GM21526 (cell line): Measurements from ENCODE around the gene MYO15B.

Experiments used
- ATAC-seq: cut with Tn5 transposase; IDR thresholded peaks from one replicate; pipeline ENCODE4 v1.9.1; 2021; ENCODE audit warnings: moderate library complexity; ENCODE audit not compliant: unreplicated experiment, low FRiP score

The MYO15B gene

GRCh38 chr17:75622771-75623273 lies 35.2 kb downstream of the MYO15B start:
- ATAC-seq = no peak

- no peak for ATAC-seq
Observed at GRCh38 chr17:75623386-75623785, 35.8 kb downstream of the MYO15B start.

- ATAC-seq = no peak
Observed at GRCh38 chr17:75624021-75624420, 36.4 kb downstream of the MYO15B start.

GRCh38 chr17:75624714-75625345 lies 37.2 kb downstream of the MYO15B start:
- ATAC-seq = no peak

- no peak for ATAC-seq
Observed at GRCh38 chr17:75625813-75626486, 38.4 kb downstream of the MYO15B start.

GRCh38 chr17:75626496-75627038 lies 39.0 kb downstream of the MYO15B start:
- ATAC-seq = no peak

- ATAC-seq = no peak
Observed at GRCh38 chr17:75627094-75627493, 39.5 kb downstream of the MYO15B start.

GRCh38 chr17:75628425-75628824 lies 40.8 kb downstream of the MYO15B start:
- ATAC-seq = no peak

GRCh38 chr17:75629157-75629556 lies 41.6 kb downstream of the MYO15B start:
- no peak for ATAC-seq

- no peak for ATAC-seq
Observed at GRCh38 chr17:75630071-75630917, 42.7 kb downstream of the MYO15B start.

- ATAC-seq = no peak
Observed at GRCh38 chr17:75631353-75631752, 43.8 kb downstream of the MYO15B start.

GRCh38 chr17:75632428-75632827 lies 44.8 kb downstream of the MYO15B start:
- ATAC-seq = no peak

GRCh38 chr17:75632863-75633485 lies 45.4 kb downstream of the MYO15B start, which contains the start of gene SMIM5:
SMIM5 (plus strand) TSS chr17:75633434; CDS start chr17:75640202, 6,768 bp downstream.
- no peak for ATAC-seq

GRCh38 chr17:75633486-75634375 lies 46.1 kb downstream of the MYO15B start:
- ATAC-seq = no peak

GRCh38 chr17:75634376-75634740 lies 46.8 kb downstream of the MYO15B start:
- no peak for ATAC-seq

- no peak for ATAC-seq
Observed at GRCh38 chr17:75634754-75635609, 47.4 kb downstream of the MYO15B start.

- no peak for ATAC-seq
Observed at GRCh38 chr17:75635610-75636202, 48.1 kb downstream of the MYO15B start.
